Measurements from ENCODE around the gene ZNF385B.

DNA sequence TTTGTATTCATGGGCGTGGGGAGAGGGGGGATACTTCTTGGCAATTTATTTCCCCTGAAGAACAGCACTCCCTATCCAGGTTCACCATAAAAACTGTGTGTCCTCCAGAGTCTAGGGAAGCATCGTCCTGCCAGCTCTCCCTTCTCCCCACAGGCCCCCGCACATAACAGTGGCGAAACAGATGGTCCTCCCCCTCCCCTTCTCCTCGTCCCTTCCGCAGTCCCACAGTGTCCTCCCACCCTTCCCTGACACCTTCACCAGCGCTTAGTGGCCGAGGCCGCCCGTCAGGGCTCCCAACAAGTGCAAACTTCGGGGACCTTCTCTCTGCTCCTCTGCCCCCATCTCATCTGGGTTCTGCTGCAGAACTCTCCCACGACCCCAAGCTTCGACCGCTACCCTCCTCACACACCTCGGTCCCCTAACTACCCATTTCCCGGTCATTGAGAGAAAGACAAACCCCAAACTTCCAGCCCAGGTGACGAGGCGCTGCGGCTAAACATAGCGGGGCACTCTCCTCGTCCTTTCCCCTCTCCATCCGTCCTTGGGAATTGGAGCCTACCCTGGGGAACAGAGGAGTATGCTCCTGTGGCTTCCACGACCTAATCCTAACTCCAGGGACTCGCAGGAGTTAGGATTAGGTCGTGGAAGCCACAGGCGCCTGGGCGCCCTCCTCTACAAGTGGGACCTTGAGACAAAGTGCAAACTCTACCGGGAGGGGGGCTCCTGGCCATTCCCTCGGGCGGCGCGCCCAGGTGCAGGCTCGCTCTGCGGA, 971 bp downstream of the ZNF385B start:
- TF ChIP-seq POLR2A (IDR thresholded peaks at IDR 0.05): no peak
- TF ChIP-seq, protein P1, sequence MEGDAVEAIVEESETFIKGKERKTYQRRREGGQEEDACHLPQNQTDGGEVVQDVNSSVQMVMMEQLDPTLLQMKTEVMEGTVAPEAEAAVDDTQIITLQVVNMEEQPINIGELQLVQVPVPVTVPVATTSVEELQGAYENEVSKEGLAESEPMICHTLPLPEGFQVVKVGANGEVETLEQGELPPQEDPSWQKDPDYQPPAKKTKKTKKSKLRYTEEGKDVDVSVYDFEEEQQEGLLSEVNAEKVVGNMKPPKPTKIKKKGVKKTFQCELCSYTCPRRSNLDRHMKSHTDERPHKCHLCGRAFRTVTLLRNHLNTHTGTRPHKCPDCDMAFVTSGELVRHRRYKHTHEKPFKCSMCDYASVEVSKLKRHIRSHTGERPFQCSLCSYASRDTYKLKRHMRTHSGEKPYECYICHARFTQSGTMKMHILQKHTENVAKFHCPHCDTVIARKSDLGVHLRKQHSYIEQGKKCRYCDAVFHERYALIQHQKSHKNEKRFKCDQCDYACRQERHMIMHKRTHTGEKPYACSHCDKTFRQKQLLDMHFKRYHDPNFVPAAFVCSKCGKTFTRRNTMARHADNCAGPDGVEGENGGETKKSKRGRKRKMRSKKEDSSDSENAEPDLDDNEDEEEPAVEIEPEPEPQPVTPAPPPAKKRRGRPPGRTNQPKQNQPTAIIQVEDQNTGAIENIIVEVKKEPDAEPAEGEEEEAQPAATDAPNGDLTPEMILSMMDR (IDR thresholded peaks at IDR 0.05): no peak

All from body of pancreas (tissue), 4 donors.